ENCODE results near the gene TOPORS.

Gene TOPORS

GRCh38 chr9:32589083-32589723 is 36.8 kb upstream of the TOPORS start:
- no peaks in the 10 kb centered on the region for H3K79me2 ChIP-seq (ENCODE audit: control insufficient read depth, low read length)
- H3K36me3 ChIP-seq (ENCODE audit: control insufficient read depth, low read length) = no peaks in the 10 kb centered on the region
- no peak overlapping the region for H3K4me2 ChIP-seq (ENCODE audit: low read length)
- no peak overlapping the region for H3K4me3 ChIP-seq (ENCODE audit: low read length)
- no peak for TF ChIP-seq EZH2phosphoT487 (IDR thresholded peaks at IDR 0.05; ENCODE audit: borderline replicate concordance, low read length)
- peak; percentile 54 for TF ChIP-seq CTCF (IDR thresholded peaks at IDR 0.05; ENCODE audit: low read depth, low read length, poor library complexity, severe bottlenecking)
- 0 out of 2 replicates have a peak, but pooled peaks cover 7% of the 10 kb centered on the region for H3K27me3 ChIP-seq (ENCODE audit: control insufficient read depth, low read length)
- no peak overlapping the region for H3K27ac ChIP-seq (ENCODE audit: low read depth, low read length)
- no peaks in the 10 kb centered on the region for H3K9me2 ChIP-seq (replicated peaks; ENCODE audit: control insufficient read depth, low read length)
- no peaks in the 10 kb centered on the region for H3K4me1 ChIP-seq (ENCODE audit: control insufficient read depth, low read length)
- no peaks in the 10 kb centered on the region for H3K9me3 ChIP-seq (ENCODE audit: control insufficient read depth, insufficient read depth, low read length)
- H4K20me1 ChIP-seq (ENCODE audit: control insufficient read depth, insufficient read depth, low read depth, low read length) = no peaks in the 10 kb centered on the region
- no peaks in the 10 kb centered on the region for H3F3A ChIP-seq (ENCODE audit: control insufficient read depth, insufficient read depth)

DNA sequence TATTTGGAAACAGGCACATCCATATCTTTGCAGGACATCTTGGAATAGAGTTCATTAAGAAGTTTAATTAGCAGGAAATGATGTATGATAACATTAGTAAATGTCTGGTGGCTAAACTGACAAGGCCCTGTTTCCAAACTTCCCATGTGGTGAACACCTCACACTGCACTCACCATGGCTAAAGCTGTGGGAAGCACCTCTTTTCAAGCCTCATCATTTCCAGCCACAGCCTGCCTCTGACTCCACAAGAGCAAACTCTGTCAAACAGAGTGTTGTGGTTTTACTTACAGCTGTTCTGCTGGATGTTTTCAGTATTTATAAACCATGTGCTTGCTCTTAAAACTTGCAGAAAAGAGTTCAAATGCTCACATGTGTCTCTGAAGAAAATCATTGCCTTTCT is 35.5 kb upstream of the TOPORS start:
- H3K4me2 ChIP-seq (ENCODE audit: low read length) = no peak overlapping the region
- TF ChIP-seq CTCF (IDR thresholded peaks at IDR 0.05; ENCODE audit: low read depth, low read length, poor library complexity, severe bottlenecking) = no peak
- TF ChIP-seq EZH2phosphoT487 (IDR thresholded peaks at IDR 0.05; ENCODE audit: borderline replicate concordance, low read length) = no peak
- H3K9me3 ChIP-seq (ENCODE audit: control insufficient read depth, insufficient read depth, low read length) = no peaks in the 10 kb centered on the region
- 0 out of 2 replicates have a peak, but pooled peaks cover 7% of the 10 kb centered on the region for H3K27me3 ChIP-seq (ENCODE audit: control insufficient read depth, low read length)
- no peaks in the 10 kb centered on the region for H3K79me2 ChIP-seq (ENCODE audit: control insufficient read depth, low read length)
- H4K20me1 ChIP-seq (ENCODE audit: control insufficient read depth, insufficient read depth, low read depth, low read length) = no peaks in the 10 kb centered on the region
- H3K36me3 ChIP-seq (ENCODE audit: control insufficient read depth, low read length) = no peaks in the 10 kb centered on the region
- no peaks in the 10 kb centered on the region for H3K9me2 ChIP-seq (replicated peaks; ENCODE audit: control insufficient read depth, low read length)
- no peaks in the 10 kb centered on the region for H3F3A ChIP-seq (ENCODE audit: control insufficient read depth, insufficient read depth)
- H3K4me3 ChIP-seq (ENCODE audit: low read length) = no peak overlapping the region
- H3K4me1 ChIP-seq (ENCODE audit: control insufficient read depth, low read length) = no peaks in the 10 kb centered on the region
- H3K27ac ChIP-seq (ENCODE audit: low read depth, low read length) = no peak overlapping the region

DNA sequence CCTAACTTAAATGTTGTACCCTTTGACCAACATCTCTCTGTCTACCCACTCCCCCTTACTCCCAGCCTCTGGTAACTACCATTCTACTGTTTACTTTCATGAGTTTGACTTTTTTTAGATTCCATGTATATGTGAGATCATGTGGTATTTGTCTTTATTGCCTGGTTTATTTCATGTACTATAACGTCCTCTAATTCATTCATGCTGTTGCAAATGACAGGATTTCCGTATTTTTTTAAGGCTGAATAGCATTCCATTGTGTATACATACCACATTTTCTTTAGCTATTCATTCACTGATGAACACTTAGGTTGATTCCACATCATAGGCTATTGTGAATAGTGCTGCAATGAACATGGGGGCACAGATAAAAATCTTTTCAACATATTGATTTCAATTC is 32.4 kb upstream of the TOPORS start:
- Histone ChIP-seq H3F3A (ENCODE audit: control insufficient read depth, insufficient read depth) (no peaks in the 10 kb centered on the region), H3K4me2 (ENCODE audit: low read length) (no peak overlapping the region), H3K4me1 (ENCODE audit: control insufficient read depth, low read length) (peaks cover 9% of the 10 kb centered on the region), H3K27me3 (ENCODE audit: control insufficient read depth, low read length) (peaks cover 13% of the 10 kb centered on the region; the same call in 1 of the 2 replicates), H3K27ac (ENCODE audit: low read depth, low read length) (no peak overlapping the region), H4K20me1 (ENCODE audit: control insufficient read depth, insufficient read depth, low read depth, low read length) (no peaks in the 10 kb centered on the region), H3K79me2 (ENCODE audit: control insufficient read depth, low read length) (no peaks in the 10 kb centered on the region), H3K9me2 (replicated peaks; ENCODE audit: control insufficient read depth, low read length) (no peaks in the 10 kb centered on the region), H3K36me3 (ENCODE audit: control insufficient read depth, low read length) (no peaks in the 10 kb centered on the region), H3K4me3 (ENCODE audit: low read length) (no peak overlapping the region), H3K9me3 (ENCODE audit: control insufficient read depth, insufficient read depth, low read length) (no peaks in the 10 kb centered on the region)
- TF ChIP-seq EZH2phosphoT487 (IDR thresholded peaks at IDR 0.05; ENCODE audit: borderline replicate concordance, low read length) (no peak), CTCF (IDR thresholded peaks at IDR 0.05; ENCODE audit: low read depth, low read length, poor library complexity, severe bottlenecking) (no peak)
